ELF-1 (cell line): ENCODE results near the gene HDAC4.

Experiments used
- DNase-seq: peaks from one replicate; pipeline ENCODE4 v3.0.0-alpha.2; 2016; ENCODE audit warnings: low read depth, low spot score

Gene HDAC4

GRCh38 chr2:239223310-239224198, 177.3 kb downstream of the HDAC4 start:
- no peak for DNase-seq

GRCh38 chr2:239222706-239223309, 178.0 kb downstream of the HDAC4 start:
- no peak for DNase-seq

- no peak for DNase-seq
Measured at GRCh38 chr2:239222312-239222660, 178.5 kb downstream of the HDAC4 start.

GRCh38 chr2:239220981-239221396, 179.8 kb downstream of the HDAC4 start:
- no peak for DNase-seq

GRCh38 chr2:239220341-239220740, 180.5 kb downstream of the HDAC4 start:
- DNase-seq, result no peak

- DNase-seq, result no peak
Measured at GRCh38 chr2:239216614-239217273, 184.1 kb downstream of the HDAC4 start.

- no peak for DNase-seq
Measured at GRCh38 chr2:239215988-239216613, 184.7 kb downstream of the HDAC4 start.

GRCh38 chr2:239215136-239215925, 185.5 kb downstream of the HDAC4 start:
- peak; percentile 47 for DNase-seq

- DNase-seq, result no peak
Measured at GRCh38 chr2:239214725-239215124, 186.1 kb downstream of the HDAC4 start.

GRCh38 chr2:239213643-239214101, 187.1 kb downstream of the HDAC4 start:
- no peak for DNase-seq

GRCh38 chr2:239212929-239213642, 187.7 kb downstream of the HDAC4 start:
- no peak for DNase-seq

- no peak for DNase-seq
Measured at GRCh38 chr2:239212121-239212928, 188.5 kb downstream of the HDAC4 start.

GRCh38 chr2:239211396-239212094, 189.3 kb downstream of the HDAC4 start:
- DNase-seq, result no peak

GRCh38 chr2:239209783-239210182, 191.0 kb downstream of the HDAC4 start:
- no peak for DNase-seq

GRCh38 chr2:239208465-239209180, 192.2 kb downstream of the HDAC4 start:
- no peak for DNase-seq

GRCh38 chr2:239206851-239207250, 194.0 kb downstream of the HDAC4 start:
- no peak for DNase-seq

- no peak for DNase-seq
Measured at GRCh38 chr2:239206042-239206441, 194.8 kb downstream of the HDAC4 start.

GRCh38 chr2:239204876-239205468, 195.8 kb downstream of the HDAC4 start:
- DNase-seq, result no peak
